Hepatocyte (in vitro differentiated cells): Measurements from ENCODE around the gene GAA. TPM values are rescaled to one million over a fixed set of nuclear protein-coding genes. Genes with fewer than 3 reads are reported as not detected.

Experiments
- DNase-seq: peaks from one replicate; pipeline ENCODE4 v3.0.0-alpha.2; 2016; ENCODE audit warnings: low spot score
- H2AFZ ChIP-seq: fragments of 200-600 bp; sonication (generic); 2 replicates; pipeline ENCODE4 v1.6.0; 2016; ENCODE audit warnings: antibody characterized with exemption, mild to moderate bottlenecking
- H3K27ac ChIP-seq: fragments of 200-600 bp; sonication (generic); 2 replicates; pipeline ENCODE4 v1.5.1; 2016; ENCODE audit warnings: mild to moderate bottlenecking
- H3K27me3 ChIP-seq: fragments of 200-600 bp; sonication (generic); 2 replicates; pipeline ENCODE4 v1.6.1; 2016
- H3K36me3 ChIP-seq: fragments of 200-600 bp; sonication (generic); replicated peaks from 2 replicates; pipeline ENCODE4 v1.5.1; 2016; ENCODE audit warnings: low read depth; ENCODE audit not compliant: insufficient read depth
- H3K4me1 ChIP-seq: fragments of 200-600 bp; sonication (generic); 2 replicates; pipeline ENCODE4 v1.5.1; 2016; ENCODE audit warnings: mild to moderate bottlenecking, moderate library complexity; ENCODE audit not compliant: insufficient read depth
- H3K4me2 ChIP-seq: fragments of 200-600 bp; sonication (generic); 2 replicates; pipeline ENCODE4 v1.6.0; 2016
- H3K4me3 ChIP-seq: fragments of 200-600 bp; sonication (generic); 2 replicates; pipeline ENCODE4 v1.5.1; 2016; ENCODE audit warnings: mild to moderate bottlenecking
- H3K79me2 ChIP-seq: fragments of 200-600 bp; sonication (generic); 2 replicates; pipeline ENCODE4 v1.6.0; 2017; ENCODE audit warnings: mild to moderate bottlenecking
- H3K9me2 ChIP-seq: fragments of 200-600 bp; sonication (generic); replicated peaks from 2 replicates; pipeline ENCODE4 v1.6.0; 2017; ENCODE audit warnings: mild to moderate bottlenecking; ENCODE audit not compliant: insufficient read depth
- H3K9me3 ChIP-seq: fragments of 200-600 bp; sonication (generic); 2 replicates; pipeline ENCODE4 v1.5.1; 2016; ENCODE audit warnings: low read depth, mild to moderate bottlenecking
- H4K20me1 ChIP-seq: fragments of 200-600 bp; sonication (generic); 2 replicates; pipeline ENCODE4 v1.6.0; 2016; ENCODE audit warnings: mild to moderate bottlenecking; ENCODE audit not compliant: insufficient read depth, poor library complexity, severe bottlenecking
- CTCF ChIP-seq: fragments of 200-600 bp; sonication (generic); IDR thresholded peaks from 2 replicates; pipeline ENCODE4 v1.5.1; 2016; ENCODE audit warnings: antibody characterized with exemption, mild to moderate bottlenecking; ENCODE audit not compliant: poor library complexity
- EZH2 ChIP-seq: fragments of 200-600 bp; sonication (generic); IDR thresholded peaks from 2 replicates; pipeline ENCODE4 v1.6.1; 2016; ENCODE audit warnings: antibody characterized with exemption, mild to moderate bottlenecking, borderline replicate concordance
- EZH2phosphoT487 ChIP-seq: fragments of 200-600 bp; sonication (generic); IDR thresholded peaks from one replicate; pipeline ENCODE4 v1.6.1; 2018; ENCODE audit warnings: antibody characterized with exemption, mild to moderate bottlenecking, low read depth, moderate library complexity; ENCODE audit not compliant: unreplicated experiment, severe bottlenecking
- WGBS: methylation state at CpG from one replicate; pipeline ENCODE4 v1.1.6; 2016; ENCODE audit warnings: low lambda C conversion rate; ENCODE audit errors: missing lambda C conversion rate; 5-methylcytosine and 5-hydroxymethylcytosine counted together
- polyA plus RNA-seq: library from polyadenylated mRNA; unstranded; fragments of >200 nt; fragmentation: Nextera tagmentation; extraction: Ambion mirVana; gene quantifications from 2 replicates; pipeline ENCODE4 v1.2.1, GENCODE V29; 2016
- total RNA-seq: library from RNA; depleted of rRNA; stranded (reverse); fragments of >200 nt; gene quantifications from 2 replicates; pipeline ENCODE4 v1.2.3, GENCODE V29; 2014

The GAA gene
- total and polyA plus RNA-seq, 2 experiments from 2014 or later = 37.1 to 43.1 TPM

GRCh38 chr17:80058311-80058955 lies 42.9 kb upstream of the GAA start:
- H3K9me2 ChIP-seq = no peaks in the 10 kb centered on the region
- TF ChIP-seq EZH2phosphoT487 (no peak), CTCF (no peak), EZH2 (no peak)
- no peaks in the 10 kb centered on the region for H3K27me3 ChIP-seq
- H2AFZ ChIP-seq = no peak overlapping the region
- H3K27ac ChIP-seq = no peak overlapping the region
- no peak overlapping the region for H3K4me2 ChIP-seq
- H3K4me1 ChIP-seq = no peaks in the 10 kb centered on the region
- WGBS = 97% methylated on average over 28 of the region's 28 CpGs
- H3K4me3 ChIP-seq = no peak overlapping the region
- no peaks in the 10 kb centered on the region for H3K9me3 ChIP-seq
- no peaks in the 10 kb centered on the region for H3K36me3 ChIP-seq
- H4K20me1 ChIP-seq = no peaks in the 10 kb centered on the region
- DNase-seq = no peak
- no peaks in the 10 kb centered on the region for H3K79me2 ChIP-seq

GRCh38 chr17:80060644-80061043 lies 40.7 kb upstream of the GAA start:
- no peak for TF ChIP-seq EZH2
- TF ChIP-seq EZH2phosphoT487 = no peak

GRCh38 chr17:80061421-80061820 lies 40.0 kb upstream of the GAA start:
- Histone ChIP-seq H3K27me3 (no peaks in the 10 kb centered on the region), H3K4me3 (no peak overlapping the region), H3K4me2 (no peak overlapping the region), H3K9me2 (no peaks in the 10 kb centered on the region), H3K9me3 (no peaks in the 10 kb centered on the region), H3K36me3 (no peaks in the 10 kb centered on the region), H4K20me1 (no peaks in the 10 kb centered on the region), H2AFZ (no peak overlapping the region), H3K79me2 (no peaks in the 10 kb centered on the region), H3K27ac (no peak overlapping the region), H3K4me1 (no peaks in the 10 kb centered on the region)
- WGBS = 94% methylated on average over 11 of the region's 12 CpGs
- no peak for DNase-seq
- no peak for TF ChIP-seq EZH2
- TF ChIP-seq EZH2phosphoT487 = no peak
- no peak for TF ChIP-seq CTCF

More at GRCh38 chr17:80060644-80061043, 40.7 kb upstream of the GAA start:
- H3K4me3 ChIP-seq = no peak overlapping the region
- H3K9me3 ChIP-seq = no peaks in the 10 kb centered on the region
- no peaks in the 10 kb centered on the region for H4K20me1 ChIP-seq
- no peak for DNase-seq
- H3K27ac ChIP-seq = no peak overlapping the region
- no peaks in the 10 kb centered on the region for H3K27me3 ChIP-seq
- WGBS = 74% methylated on average over 4 of the region's 4 CpGs
- no peaks in the 10 kb centered on the region for H3K79me2 ChIP-seq
- H3K4me2 ChIP-seq = no peak overlapping the region
- H3K4me1 ChIP-seq = no peaks in the 10 kb centered on the region
- no peaks in the 10 kb centered on the region for H3K9me2 ChIP-seq
- no peaks in the 10 kb centered on the region for H3K36me3 ChIP-seq
- H2AFZ ChIP-seq = no peak overlapping the region

- no peak overlapping the region for H3K4me3 ChIP-seq
- H2AFZ ChIP-seq = no peak overlapping the region
- 86% methylated on average over 27 of the region's 27 CpGs for WGBS
- H3K4me2 ChIP-seq = no peak overlapping the region
- no peaks in the 10 kb centered on the region for H3K79me2 ChIP-seq
- H4K20me1 ChIP-seq = no peaks in the 10 kb centered on the region
- H3K9me2 ChIP-seq = no peaks in the 10 kb centered on the region
- H3K4me1 ChIP-seq = peaks cover 7% of the 10 kb centered on the region
- H3K27ac ChIP-seq = no peak overlapping the region
- no peak for TF ChIP-seq EZH2phosphoT487
- H3K9me3 ChIP-seq = no peaks in the 10 kb centered on the region
- H3K36me3 ChIP-seq = no peaks in the 10 kb centered on the region
- no peaks in the 10 kb centered on the region for H3K27me3 ChIP-seq
- DNase-seq = peak; percentile 39
These were observed 37.4 kb upstream of the GAA start for GRCh38 chr17:80063830-80064585.
